ENCODE data around the gene RTRAF.

RTRAF gene

GRCh38 chr14:52021957-52022600 lies 32.7 kb downstream of the RTRAF start:
- DNase-seq, result no peak

DNA sequence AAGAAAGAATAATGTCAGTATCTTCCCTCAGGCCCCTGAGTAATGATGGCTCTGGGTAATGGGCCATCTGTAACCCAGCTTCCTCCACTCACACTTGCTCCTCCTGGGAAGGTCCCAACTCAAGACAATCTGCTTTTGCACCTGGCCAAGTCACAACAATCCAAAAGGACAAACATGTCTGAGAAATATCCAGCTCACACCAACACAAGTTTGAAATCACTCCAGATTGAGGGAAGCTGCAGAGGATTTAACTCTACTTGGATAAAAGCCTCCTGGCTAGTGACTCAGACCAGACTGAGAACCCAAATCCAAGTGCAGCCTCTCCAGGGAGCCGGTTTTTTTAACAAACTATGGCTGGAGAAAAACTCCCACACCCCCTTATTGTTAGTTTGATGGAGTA lies 34.2 kb downstream of the RTRAF start:
- DNase-seq, result no peak

- no peak for DNase-seq
Measured at GRCh38 chr14:52025310-52025709, 36.0 kb downstream of the RTRAF start.

DNA sequence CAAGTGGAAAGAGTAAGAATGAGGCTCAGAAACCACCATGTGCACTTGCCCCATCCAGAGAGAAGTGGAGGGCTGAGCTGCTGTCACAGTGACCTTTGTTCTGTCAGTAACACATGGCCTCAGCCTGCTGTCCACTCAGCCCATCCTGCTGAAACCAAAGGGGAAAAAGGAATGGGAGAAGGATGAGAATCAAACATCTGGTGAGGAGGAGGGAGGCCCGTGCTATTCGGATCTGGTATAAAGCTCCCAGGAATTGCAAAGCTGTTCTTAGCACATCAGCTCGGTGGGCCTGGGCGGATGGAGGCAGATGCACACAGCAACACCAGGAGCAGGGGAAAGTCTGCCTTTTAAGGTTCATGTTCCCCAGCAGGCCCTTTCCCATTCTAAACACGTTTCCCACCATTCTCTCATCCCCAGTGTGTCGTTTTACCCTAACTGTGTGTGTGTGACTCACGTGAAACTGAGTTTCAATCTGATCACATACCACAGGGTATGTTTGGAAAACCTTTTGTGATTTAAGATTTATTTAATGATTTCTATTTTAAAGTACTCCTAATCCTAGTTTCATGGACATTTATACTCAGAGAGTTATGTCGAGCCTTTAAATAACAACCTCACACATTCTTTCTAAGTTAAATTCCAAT lies 36.8 kb downstream of the RTRAF start:
- no peak for DNase-seq

- DNase-seq, result no peak
Measured at GRCh38 chr14:52026901-52027300, 37.6 kb downstream of the RTRAF start.

DNA sequence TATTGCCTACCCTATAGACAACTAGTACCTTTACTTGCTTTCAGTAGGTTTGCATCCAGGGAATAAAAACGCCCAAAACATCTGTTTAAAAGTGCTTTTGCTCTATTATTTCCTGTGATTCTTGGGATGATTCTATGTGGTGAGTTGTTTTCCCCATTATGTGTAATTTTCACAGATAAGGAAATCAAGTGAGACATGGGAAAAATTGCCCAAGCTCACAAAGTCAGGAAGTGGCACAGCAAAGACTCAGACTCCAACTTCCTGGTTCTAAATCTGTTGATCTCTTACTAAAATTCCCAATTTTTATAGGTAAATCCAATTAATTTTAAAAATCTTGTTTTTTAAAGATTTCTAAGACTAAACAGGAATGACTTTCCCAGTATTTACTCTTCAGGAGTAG lies 40.5 kb downstream of the RTRAF start:
- DNase-seq, result no peak

DNA sequence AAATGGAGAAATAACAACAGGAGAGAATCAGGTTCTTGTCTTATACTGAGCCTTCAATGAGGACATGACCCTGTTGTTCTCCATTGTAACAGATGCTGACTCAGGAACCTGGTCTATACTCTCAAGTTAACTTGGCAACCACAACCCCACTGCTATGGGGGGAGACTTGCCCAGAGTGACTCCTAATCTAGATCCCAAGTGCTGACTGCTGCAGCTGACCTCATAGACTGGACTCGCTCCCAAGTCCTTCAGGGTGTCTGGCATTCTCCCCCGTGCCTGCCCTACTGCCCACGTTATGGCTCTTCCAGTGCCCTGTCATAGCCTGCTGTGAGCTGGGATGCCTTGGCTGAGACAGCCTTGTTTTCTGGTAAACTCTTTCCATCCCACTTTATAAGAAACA lies 42.4 kb downstream of the RTRAF start:
- DNase-seq, result no peak

- DNase-seq, result no peak
Measured at GRCh38 chr14:52032204-52032801, 43.0 kb downstream of the RTRAF start.

- DNase-seq, result no peak
Measured at GRCh38 chr14:52033101-52033642, 43.8 kb downstream of the RTRAF start.

GRCh38 chr14:52039124-52039815 lies 49.9 kb downstream of the RTRAF start:
- no peak for DNase-seq

DNA sequence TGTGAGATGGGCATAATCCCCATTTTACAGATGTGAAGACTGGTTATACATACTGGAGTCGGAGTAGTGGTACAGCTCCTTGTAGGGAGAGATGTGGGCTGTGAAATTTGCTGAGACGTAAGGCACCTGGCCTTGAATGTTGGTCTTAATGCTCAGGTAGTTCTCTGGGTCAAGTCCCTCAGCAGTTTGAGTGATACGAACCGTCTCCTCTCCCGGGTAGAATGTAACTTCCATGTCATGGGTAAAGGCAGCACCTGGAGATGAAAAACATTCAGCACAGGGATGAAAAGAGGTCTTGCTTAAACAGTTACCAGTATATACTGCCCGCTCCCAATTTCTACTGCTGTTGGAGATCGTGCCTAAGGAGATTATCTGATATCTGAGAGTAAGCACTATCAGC lies 51.3 kb downstream of the RTRAF start:
- DNase-seq, result no peak

GRCh38 chr14:52042371-52043289 lies 53.3 kb downstream of the RTRAF start:
- DNase-seq, result no peak

GRCh38 chr14:52043690-52044089 lies 54.3 kb downstream of the RTRAF start:
- DNase-seq, result no peak

DNA sequence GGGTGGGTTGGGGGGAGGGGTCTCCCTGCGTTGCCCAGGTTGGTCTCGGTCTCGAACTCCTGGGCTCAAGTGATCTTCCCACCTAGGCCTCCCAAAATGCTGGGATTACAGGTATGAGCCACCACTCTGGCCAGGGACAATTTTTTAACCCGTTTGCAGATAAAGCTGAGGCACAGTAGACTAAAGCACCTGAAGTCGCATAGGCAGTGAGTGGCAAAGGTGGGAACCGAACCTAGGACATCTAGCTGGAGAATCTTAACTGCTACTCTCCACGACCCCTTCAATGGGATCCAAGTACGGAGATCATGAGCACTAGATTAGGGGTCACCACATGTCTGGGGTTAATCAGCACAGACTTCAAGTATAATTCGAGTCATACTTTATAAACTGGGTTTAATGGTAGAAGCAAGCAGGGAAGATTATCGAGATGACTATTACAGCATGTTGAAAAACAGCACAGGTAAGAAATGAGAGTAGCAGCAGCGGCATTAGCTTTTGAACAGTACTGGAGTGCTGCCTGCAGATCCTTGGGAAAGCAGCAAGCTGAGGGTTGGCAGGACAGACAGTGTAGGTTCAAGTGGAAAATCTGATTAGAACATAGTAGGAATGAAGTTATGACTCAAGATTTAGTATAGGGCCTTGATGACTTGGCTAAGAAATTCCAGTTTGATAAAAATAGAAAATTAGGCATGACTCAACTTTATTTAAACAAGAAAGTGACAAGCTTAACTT lies 55.6 kb downstream of the RTRAF start:
- DNase-seq, result no peak

DNA sequence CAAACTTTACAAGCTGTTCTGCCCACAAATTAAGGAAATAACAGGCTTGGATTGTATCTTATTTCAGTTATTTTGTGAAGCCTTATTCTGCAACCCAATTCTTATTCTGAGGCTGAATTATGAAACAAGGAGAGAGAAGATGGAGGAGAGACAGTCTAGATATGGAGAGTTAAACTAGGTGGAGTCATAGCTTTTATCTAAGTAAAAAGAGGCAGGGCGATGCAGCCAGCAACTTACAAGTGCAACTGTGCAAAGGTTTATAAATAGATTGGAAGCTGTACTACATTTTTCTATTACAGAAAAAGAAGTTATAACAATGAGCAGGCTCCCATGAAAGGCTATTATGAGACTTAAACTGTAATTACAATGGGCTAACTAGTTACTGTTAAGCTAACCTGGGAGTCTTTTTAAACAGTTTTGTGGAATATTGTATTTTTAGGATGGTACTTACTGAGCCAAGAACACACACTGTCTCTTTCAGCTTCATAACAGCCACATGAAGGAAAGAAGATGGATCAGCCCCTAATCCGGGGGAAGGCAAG lies 57.1 kb downstream of the RTRAF start:
- DNase-seq, result no peak

GRCh38 chr14:52048116-52048515 lies 58.8 kb downstream of the RTRAF start:
- no peak for DNase-seq

DNA sequence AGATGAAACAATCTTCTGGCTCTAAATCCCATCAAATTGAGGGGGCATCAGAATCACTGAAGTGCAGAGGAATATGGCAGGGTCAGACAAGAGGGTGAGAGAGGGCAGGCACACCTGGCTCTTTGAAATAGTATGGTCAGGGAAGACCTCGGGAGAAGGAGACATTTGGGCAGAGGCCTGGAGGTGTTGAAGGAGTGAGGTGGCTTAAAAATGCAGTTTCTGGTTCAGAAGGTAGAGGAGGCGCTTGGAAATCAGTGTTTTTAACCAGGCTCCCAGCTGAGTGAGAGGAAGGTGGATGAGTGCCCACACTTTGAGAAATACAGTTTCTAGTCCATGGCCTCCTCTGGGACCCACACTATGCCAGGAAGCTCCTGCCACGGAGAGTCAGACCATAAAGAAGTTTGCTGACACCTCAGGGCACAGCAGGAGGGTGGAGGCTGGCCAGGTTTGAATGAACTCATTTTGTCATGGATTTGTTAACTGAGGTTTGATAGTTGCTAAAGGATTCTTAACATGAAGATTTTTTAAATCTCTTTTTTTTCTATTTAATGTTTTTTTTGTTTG lies 59.4 kb downstream of the RTRAF start:
- no peak for DNase-seq

DNA sequence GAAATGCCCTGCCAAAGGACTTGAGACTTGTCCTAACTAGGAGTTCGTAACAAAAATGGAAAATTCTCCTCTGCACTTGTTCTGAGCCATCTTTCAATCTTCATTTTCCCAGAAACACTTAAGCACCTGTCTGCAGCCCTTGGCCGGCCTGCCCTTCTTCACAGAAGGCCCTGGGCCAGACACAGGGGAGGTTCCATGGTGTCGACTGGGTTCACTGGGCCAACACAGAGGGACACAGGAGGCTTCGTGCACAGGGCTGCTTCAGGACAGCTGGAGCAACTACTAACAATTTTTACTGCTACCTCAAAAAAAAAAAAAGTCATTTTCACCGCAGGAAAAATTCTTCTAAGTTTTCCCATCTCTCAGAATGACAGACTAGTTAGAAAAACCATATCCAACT lies 59.9 kb downstream of the RTRAF start:
- no peak for DNase-seq

GRCh38 chr14:52049721-52050588 lies 60.6 kb downstream of the RTRAF start:
- DNase-seq, result no peak

DNA sequence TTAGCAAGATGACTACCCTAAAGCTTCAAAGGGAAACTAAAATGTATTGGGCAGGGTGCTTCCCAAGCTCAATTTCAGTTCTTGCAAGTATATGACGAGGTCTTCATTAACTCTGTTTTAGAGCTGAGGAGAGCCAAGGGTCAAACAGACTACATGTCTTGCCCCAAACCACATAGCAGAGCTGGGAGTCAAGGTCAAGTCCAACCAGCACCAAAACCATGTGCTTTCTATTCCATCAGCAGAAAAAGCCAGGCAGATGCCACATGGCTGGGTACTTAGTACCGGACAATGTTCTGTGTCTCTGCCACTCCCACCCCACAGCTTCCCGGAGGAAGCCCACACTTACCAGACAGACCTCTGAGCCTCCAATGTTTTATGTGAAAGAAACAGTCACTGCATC lies 61.9 kb downstream of the RTRAF start:
- no peak for DNase-seq
